Ovary (tissue), 1 donor: ENCODE results near the gene MED14.

ENCODE experiments used
- EP300 ChIP-seq: sonication (generic); formaldehyde crosslinking; IDR thresholded peaks from one replicate; pipeline ENCODE4 v1.6.1; 2017; ENCODE audit warnings: antibody characterized with exemption
- POLR2A ChIP-seq: fragments of 450-650 bp; IDR thresholded peaks from one replicate; pipeline ENCODE4 v1.6.1; 2017; ENCODE audit warnings: antibody characterized with exemption, mild to moderate bottlenecking, moderate library complexity

DNA sequence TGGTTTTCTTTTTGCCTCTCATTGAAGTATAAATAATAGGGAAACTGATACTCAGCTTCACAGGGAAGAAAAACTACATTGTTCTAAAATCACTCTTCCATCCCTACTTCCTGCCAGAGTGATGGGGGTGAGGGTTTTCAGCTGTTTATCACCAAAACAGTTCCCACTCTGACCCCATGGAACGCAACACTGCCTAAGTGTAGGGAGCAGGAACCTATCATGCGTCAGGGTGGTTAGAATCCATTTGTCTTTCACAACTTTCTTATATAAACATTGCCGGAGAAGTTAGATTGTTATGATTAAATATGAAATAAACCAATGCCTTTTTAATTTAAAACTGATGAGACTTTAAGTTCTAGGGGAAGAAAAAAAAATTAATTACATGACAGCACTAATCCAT is 128.0 kb downstream of the MED14 start:
- TF ChIP-seq POLR2A, result no peak
- TF ChIP-seq EP300, result no peak
